SKM-1 (cell line): Measurements from ENCODE around the gene NUCKS1.

Experiments used
- DNase-seq: peaks from one replicate; lab custom pipeline; 2025; ENCODE audit not compliant: unreplicated experiment; lab: John Stamatoyannopoulos, UW

The NUCKS1 gene

DNA sequence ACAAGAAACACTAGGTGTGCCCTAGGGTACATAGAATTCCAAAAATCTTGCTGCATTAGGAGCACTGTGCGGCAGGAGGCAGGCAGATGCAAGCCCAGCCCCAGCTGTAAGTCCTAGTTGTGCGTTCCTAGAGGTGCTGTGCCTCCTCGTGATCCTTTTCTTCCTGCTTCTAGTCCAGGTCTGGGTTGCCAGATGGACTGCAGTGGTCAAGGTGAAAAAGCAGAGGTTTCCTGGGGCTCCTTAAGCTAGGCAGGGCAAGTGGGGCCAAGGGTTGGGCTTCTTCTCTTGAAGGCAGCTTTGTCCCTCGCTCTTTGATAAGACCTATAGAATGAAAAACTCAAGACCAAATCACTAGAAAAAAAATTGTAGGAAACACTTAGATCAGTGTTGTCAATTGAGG, 48.1 kb downstream of the NUCKS1 start:
- no peak for DNase-seq

DNA sequence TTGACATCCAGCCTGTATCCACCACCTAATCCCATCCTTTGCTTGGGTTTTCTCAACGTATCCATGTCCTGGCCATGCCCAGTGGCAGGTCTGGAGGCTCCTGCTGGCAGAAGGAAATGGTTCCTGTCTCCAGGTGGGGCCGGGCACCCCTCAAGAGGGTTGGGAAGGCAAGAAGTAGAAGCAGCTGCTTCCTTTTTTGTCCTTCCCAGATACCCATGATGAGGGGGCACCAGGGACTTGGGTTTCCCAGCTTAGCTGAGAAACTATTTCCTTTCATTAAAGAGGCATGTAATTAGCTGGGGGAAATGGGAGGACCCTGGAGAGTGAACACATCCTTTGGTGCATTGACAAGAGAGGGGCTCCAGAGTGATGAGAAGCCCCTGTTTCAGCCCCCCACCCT, 48.6 kb downstream of the NUCKS1 start:
- no peak for DNase-seq

DNA sequence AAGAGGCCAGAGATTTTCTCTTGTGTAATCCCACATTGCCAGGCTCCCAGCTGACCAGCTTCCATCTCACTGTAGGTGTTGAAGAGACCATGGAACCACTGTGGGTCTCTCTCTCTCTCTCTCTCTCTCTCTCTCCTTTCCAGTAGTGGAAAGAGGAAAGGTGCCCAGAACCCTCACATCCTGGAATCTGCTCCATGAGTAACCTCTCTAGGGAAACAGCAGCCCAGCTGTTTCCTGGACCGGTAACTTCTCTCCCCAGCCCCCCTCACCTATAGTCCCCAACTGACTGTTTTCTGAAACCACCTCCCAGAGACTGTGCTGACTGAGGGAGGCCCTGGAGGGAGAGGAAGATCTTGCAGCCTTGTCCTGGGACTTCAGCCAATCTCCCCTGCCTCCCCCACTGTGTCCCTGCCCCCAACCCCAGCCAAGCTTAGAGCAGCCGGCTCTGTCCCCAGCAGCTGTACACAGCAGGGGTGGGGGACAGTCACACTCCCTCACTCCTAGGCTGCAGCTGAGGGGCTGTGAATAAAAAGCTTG, 49.0 kb downstream of the NUCKS1 start:
- no peak for DNase-seq

DNA sequence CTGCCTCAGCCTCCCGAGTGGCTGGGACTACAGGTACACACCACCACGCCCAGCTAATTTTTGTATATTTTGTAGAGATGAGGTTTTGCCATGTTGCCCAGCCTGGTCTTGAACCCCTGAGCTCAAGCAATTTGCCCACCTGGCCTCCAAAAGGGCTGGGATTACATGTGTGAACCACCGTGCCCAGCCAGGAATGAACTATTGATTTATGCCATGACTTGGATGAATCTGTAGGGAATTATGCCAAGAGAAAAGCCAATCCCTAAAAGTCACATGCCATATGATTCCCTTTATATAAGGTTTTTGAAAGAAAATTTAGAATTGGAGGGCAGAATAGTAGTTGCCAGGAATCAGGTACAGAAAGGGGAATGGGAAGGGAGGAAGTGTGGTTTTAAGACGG, 50.6 kb downstream of the NUCKS1 start:
- DNase-seq: no peak

DNA sequence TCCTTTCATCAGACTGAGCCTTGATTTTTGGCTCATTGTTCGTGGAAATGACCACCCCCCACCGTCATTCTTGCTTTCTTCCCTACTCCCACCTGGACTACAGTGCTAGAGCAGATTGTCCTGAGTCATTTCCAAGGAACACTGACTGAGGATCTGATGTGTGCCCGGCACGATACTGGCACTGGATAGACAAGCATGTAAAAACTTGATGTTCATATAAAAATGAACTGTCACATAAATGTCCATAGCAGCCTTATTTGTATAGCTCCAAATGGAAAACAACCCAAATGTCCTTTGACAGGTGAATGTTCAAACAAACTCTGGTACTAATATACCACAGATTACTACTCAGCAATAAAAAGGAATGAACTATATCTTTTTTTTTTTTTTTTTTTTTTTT, 51.1 kb downstream of the NUCKS1 start:
- no peak for DNase-seq

DNA sequence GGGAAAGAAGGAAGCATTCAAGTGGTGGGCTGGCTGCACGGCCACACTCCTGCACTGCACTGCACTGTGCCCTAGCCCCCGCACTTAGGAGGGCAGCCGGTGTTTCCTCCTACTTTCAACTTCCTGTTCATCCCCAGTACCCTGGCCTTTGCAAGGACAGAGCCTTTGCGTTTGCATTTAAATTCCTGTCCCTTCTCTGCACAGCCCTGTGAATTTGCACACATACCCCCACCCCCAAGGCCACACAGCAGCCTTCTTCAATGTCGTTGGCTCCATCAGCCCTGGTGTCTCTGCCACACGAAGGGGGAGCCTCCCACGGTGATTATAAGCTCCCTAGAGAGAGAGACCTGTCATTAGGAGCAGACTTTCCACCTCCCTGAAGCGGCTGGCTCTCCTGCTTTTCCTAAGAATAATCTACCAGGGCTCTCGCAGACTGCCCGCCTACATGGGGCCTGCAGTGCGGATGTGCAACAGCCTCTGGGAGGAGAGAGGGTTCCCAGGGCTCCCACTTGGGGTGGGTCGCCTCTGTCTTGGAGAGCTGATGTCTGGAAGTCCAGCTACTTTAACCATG, 56.5 kb downstream of the NUCKS1 start:
- no peak for DNase-seq

DNA sequence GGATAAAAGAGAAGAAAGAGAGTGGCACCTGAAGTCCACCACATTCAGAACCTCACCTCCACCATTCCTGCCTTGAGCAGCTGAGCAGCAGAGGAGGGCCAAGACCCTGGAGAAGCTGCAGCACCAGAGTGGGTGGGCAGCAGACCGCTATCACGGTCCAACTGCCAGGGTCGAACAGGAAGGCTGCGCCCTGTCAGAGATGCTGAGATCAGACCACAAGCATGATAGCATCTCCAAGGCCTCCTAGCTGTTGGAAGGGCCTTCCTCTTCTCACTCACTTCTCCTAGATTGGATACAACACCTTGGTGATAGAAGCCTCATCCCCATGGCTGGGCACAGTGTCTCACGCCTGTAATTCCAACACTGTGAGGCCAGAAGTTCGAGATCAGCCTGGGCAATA, 57.6 kb downstream of the NUCKS1 start:
- no peak for DNase-seq

DNA sequence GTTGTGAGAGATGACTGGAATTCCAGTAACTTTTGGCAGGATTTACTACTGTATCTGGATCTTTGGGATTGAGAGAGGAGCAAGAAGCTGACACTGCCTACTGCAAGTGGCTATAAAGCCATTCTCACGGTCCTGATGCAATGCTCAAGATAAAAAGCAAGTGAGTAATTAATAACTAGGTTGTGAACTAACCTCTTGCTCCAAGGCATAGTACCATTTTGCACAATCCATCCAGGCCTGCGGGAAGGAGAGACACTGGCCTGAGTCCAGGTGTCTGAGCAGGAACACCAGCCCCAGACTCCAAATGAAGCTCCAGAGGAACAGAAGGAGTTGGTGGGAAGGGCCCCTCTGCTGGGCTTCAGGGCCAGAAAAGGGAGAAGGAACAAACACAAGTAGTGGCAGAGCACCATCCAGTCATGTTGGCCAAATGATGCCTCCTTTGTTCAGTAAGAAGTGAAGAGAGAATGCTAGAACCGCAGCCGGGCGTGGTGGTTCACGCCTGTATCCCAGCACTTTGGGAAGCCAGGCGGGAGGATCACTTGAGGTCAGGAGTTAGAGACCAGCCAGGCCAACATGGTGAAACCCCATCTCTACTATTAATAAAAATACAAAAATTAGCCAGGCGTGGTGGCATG, 59.7 kb downstream of the NUCKS1 start:
- DNase-seq: no peak

DNA sequence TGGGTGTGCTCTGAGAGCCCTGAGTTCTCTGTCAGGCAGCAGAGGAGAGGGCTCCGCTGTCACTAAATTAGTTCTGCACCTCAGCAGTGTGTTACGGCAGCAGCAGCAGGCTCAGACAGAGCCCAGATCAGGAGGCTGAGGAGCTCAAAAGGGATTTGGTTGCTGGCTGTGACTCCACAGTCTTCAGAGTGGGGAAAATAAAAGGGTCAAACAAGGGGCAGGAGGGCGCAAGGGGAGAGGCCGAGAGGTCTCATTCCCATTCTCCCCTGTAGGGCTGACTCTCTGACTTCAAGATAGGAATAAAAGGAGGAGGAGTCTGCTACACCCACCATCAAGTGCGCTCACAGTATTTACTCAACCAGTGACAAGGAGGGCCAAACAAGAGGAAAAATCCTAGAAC, 60.5 kb downstream of the NUCKS1 start:
- DNase-seq: no peak

DNA sequence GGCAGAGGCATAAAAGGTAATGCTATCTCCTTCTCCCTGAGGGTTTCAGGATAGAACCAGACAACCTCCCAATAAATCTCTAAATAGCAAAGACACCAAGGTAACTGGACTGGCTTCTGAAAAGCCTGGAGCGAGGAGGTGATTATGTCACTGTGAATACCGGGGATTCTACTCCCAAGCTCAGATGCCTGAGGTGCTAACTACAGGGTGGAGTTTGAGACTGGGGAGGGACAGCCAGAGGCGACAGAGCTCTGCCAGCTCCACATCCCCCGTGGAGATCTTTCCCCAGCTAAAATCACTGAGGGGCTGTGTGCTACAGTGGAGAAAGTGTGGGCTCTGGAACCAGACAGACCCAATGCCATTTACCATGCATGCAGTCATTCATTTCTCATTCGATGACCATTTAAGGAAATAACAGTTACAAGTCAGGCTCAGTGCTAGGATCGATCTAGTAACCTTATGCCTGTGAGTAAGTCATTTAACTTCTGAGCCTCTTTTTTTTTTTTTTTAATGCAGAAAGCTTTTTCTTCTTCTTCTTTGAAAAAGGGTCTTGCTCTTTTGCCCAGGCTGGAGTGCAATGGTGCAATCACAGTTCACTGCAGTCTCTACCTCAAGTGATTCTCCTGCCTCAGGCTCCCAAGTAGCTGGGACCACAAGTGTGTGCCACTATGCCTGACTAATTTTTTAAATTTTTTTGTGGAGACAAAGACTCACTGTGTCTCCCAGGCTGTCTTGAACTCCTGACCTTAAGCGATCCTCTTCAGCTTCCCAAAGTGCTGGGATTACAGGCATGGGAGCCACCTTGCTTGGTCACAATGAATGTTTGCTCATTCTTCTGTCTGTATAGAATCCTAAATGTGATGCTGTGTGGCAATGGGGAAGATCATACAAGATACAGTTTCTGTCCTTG, 61.6 kb downstream of the NUCKS1 start:
- DNase-seq: no peak

DNA sequence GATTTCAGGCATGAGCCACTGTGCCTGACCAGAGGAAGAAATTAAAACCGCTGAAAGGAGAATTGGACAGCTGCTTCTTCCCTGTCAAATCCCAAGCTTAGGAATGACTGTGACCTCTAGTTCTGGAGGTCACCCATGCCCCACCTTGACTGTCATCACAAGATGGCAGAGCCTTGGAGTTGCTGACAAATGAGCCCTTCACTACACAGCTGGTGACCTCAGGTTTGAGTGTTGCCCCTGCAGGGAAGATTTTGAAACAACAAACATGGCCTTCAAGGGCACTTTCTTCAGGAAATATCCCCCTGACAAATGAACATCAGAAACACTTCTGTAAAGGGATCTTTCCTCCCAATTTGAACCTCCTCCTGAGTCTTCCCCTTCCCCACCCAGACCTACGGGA, 62.7 kb downstream of the NUCKS1 start:
- no peak for DNase-seq

DNA sequence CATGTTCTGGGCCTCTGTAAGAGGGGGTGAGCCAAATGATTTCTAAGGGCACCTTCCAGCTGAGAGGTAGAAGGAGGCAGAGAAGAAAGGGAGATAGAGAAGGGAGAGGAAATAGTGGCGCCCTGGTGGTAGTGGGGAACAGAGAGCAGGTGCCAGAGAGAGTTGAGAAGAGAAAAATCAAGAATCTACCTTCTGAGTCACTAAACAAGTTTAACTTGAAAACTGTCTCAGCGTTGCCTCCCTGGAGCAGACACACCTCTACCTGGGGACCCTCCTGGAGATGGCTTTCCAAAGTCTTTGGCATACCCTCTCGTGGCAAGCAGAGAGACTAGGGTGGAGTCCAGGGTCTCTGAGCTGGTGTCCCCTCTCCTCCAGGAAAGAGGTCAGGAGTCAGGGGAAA, 68.6 kb downstream of the NUCKS1 start:
- no peak for DNase-seq

DNA sequence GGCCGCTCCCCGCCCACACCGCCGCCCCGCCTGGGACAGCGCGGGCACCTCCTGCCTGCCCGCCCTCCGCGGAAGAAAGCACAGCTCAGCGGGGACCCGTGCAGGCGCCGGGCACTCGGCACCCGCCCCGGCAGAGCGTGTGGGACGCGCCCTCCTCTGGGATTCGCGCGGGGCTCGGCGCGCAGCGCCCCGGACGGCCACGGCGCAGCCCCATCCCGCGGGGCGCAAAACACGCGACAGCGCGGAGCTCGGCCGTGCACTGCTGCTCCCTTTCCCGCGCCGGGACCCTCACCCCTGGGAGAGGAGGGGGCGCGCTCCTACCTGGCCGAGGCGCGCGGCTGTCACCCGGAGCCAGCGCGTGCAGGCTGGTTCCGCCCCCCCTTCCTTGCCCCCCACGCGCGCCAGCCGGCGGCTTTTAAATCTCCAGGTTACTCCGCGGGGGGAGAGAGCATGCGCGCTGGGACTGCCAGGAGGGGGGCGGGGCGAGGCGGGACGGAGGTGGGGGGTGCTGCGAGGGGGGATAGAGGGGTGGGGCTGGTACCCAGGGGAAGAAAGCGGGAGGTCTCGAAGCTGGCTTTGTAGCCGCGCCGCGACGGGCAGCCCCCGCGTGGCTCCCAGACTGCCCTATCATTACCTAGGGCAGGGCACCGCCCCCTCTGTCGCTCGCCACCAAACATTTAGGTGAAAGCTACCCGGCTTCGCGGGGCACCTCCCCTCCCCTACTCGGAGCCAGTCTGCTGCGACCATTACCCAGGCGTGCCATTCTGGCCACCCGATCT, 69.7 kb downstream of the NUCKS1 start, which contains the start of gene SLC45A3:
SLC45A3 (minus strand) TSS at position 437 of the 779 bp plus-strand sequence. CDS start 15,853 bp downstream, outside the sequence.
- no peak for DNase-seq

DNA sequence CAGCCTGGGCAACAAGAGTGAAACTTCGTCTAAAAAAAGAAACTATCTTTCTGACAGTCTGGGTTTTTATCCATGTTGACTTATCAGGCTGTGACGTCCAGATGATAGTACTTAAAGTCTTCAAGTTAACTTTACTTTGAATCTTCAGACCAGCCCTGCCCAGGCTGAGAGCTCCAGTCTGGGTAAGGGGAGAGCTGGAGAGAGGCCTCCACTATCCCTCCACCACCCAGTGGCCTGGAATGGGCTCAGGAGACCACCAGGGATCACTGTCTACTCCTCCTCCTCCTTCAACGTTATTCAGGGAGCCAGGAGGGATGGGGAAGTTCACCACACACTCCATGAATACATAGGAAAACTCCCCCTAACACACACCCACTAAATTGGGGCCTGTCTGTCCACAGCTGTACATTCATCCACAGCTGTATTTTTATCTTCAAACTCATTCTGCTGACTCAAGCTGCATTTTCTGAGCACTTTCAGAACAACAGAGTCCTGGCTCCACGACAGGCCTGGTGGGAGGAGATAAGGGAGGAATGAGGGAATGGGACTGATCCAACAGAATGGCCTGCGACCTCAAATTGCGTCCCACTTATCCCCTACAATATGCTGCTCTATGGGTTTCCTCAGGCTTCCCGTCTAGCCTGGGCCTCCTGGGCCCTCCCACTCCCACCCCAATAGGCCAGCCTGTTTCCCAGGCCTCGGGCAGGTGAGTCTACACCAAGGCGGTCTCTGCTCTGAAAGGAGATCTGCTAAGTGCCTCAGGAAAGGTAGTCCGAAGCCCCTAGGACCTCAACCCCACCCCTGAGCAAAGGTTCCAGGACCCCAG, 71.5 kb downstream of the NUCKS1 start:
- DNase-seq: no peak

DNA sequence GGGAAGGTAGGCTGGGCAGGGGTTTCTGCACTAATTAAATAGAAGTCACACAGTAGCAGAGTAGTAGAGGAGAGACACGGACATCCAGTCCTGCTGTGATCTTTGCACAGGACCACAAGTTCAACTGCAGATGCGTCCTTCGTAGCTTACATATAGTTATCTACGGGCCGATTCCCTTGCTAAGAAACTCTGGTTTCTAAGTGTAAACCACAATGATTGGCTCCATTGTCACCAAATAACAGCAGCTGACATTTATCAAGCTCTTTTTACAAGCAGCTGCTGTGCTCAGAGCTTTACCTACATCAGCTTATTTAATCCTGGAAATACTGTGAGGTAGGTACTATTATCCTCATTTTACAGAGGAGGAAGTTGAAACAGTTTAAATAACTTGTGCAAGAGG, 72.8 kb downstream of the NUCKS1 start:
- no peak for DNase-seq

DNA sequence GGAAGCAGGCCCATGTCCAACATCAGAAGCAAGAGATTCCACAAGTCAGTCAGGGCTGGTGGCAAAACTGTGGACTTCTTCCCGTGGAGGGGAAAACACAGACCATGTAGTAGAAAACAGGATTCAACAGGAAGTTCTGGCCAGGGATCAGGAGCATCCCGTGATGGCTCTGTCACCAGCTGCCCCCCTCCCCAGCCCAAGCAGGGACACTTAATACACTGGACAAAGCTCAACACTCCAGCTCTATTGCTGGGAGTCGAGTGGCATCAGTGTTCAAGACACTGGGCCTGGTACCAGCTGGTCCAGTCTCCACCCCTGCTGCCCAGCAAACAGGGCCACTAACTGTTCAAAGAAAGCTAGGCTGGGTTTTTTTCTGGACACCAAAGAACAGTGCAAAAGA, 73.4 kb downstream of the NUCKS1 start:
- no peak for DNase-seq

DNA sequence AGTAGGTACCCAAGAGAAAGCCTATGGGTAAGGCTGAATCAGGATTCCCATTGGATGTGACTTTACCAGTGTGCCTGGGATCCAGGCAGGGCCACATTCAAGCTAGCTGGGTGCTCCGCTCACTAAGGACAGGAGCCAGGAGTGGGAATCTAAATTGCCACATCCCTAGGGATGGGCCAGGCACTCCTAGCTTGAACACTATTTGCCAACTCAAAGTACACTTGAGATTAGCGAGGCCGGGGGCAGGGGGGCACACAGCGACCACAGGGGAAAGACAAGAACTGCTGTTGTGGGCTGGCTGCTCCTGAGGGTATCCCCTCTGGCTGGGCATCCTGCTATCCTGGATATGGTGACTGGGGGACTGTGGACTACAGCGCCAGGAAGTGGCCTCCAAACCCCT, 74.0 kb downstream of the NUCKS1 start:
- no peak for DNase-seq

DNA sequence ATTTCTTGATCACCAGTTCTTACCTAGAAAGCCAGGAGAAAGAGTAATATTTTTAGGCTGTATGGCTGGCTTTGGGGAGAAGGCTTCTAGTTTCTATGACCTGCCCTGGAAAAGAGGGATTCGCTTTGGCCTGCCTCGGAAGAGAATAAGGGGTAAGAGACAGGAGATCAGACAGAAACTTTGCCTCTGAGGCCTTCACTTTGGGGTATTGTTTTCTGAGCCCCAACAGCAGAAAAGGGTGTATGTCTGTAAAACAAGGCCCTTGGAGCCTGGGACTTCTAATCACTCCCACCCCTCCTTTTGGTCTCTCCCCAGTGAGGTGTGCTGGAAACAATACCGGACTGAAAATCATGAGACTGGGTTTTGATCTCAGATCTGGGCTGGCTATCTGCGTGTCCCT, 74.7 kb downstream of the NUCKS1 start:
- DNase-seq: no peak

DNA sequence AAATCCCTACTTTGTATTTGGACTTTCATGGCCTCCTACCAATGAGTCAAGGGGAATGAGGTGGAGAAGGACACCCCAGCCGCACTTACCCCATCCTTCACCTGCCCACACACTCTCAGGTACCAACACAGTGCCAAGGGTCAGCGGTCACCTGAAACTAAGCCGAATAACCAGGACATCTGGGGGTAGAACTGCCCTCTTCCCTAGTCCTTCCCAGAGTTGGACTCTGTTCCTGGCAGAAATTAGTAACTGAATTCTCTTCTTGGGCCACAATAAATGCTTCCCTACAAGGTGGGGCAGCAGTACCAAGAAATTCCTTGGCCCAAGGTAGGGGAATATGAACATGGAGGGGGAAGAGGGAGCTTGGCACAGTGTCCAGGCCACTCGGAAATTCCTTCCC, 77.0 kb downstream of the NUCKS1 start:
- no peak for DNase-seq

DNA sequence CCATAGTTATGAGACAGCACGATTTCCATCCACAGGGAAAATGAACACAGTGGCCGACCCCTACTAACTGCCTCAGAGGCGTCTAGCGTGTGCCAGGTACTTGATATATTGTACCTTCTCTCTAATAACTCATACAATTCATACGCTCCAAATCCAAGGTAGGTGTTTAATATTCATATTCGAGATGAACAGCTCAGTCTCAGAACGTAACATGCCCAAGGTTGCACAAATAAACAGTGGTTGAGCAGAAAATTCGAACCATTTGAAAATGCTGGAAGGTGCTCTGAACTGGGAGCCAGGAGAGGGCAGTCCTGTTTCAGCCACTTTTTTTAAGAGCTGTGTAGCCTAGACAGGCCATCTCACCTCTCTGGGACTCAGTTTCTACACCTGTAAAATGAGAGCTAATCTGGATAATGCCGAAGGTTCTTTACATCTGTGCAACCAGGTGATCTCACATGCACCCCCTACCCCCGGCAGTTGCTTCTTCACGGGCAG, 77.5 kb downstream of the NUCKS1 start:
- no peak for DNase-seq
